ENCODE measurements around the gene DNAJC30. TPM values are rescaled to one million over a fixed set of nuclear protein-coding genes. Genes with fewer than 3 reads are reported as not detected.

DNAJC30 gene
- total and polyA plus RNA-seq, 10 of the 15 experiments (the other 5 are each of a cell fraction or from before 2014, with no cell fraction given) = 2.1 to 19.0 (median 7.9) TPM

DNA sequence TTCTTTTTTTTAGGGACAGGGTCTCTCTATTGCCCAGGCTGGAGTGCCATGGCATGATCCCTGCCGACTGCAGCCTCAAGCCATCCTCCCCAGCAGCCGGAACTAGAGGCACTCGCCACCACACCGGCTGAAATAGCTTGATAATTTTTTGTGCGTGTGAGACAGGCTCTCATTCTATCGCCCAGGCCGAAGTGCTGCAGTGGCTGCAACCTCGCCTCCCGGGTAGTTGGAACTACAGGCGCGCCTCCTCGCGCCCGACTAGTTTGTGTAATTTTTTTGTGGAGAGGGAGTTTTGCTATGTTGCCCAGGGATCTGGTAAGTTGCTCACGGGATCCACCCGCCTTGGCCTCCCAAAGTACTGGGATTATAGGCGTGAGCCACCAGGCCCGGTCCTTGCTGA, 2.1 kb upstream of the DNAJC30 start:
- H3K9me3 ChIP-seq (replicated peaks; ENCODE audit: control insufficient read depth, insufficient read depth, low read length) = no peaks in the 10 kb centered on the region; the same call in 2 of the 3 replicates
- peaks cover 46% of the 10 kb centered on the region for H3K79me2 ChIP-seq (ENCODE audit: control insufficient read depth, insufficient read depth, low read length)
- no peak for FAIRE-seq
- BruUV-seq (replicated peaks) = TSS peak; percentile 46
- no peak overlapping the region for H3K4me3 ChIP-seq
- SMC1A ChIA-PET (ENCODE audit: uncharacterized antibody, unreplicated experiment) = no interaction called here
- H3K36me3 ChIP-seq (ENCODE audit: control insufficient read depth in 2 of 2, insufficient read depth in 2 of 2, low read length in 1 of 2) = peaks cover 4 to 9% of the 10 kb centered on the region in 2 experiments; a peak in 3 of 4 replicates
- H3K9ac ChIP-seq (ENCODE audit: control insufficient read depth, insufficient read depth, low read length) = no peak overlapping the region
- no peak for ATAC-seq
- H4K20me1 ChIP-seq (ENCODE audit: control insufficient read depth, insufficient read depth) = no peaks in the 10 kb centered on the region; the same call in 1 of the 2 replicates
- no peak overlapping the region for H3K27ac ChIP-seq (ENCODE audit: control insufficient read depth, insufficient read depth)
- H3K4me2 ChIP-seq (ENCODE audit: control insufficient read depth, insufficient read depth) = no peak overlapping the region; the same call in 1 of the 2 replicates
- H3K27me3 ChIP-seq (replicated peaks in 1 of 2; ENCODE audit: control insufficient read depth in 2 of 2, insufficient read depth in 2 of 2, low read length in 1 of 2) = no peaks in the 10 kb centered on the region
- no peak overlapping the region for H2AFZ ChIP-seq (ENCODE audit: control insufficient read depth, low read depth, low read length)
- POLR2A ChIA-PET = no interaction called here
- RAD21 ChIA-PET (ENCODE audit: unreplicated experiment) = no interaction called here
- in situ Hi-C loops (cut with MboI) = no loop called here
- peaks cover 18% of the 10 kb centered on the region for H3K4me1 ChIP-seq (ENCODE audit: control insufficient read depth, insufficient read depth, low read length)
- no peak for DNase-seq (ENCODE audit: low read depth, low spot score)
- TF ChIP-seq CEBPB (IDR thresholded peaks at IDR 0.05; ENCODE audit: borderline replicate concordance in 1 of 2, low read depth in 2 of 2, low read length in 2 of 2) (no peak), ESRRA (IDR thresholded peaks at IDR 0.05; ENCODE audit: low read length) (no peak), CHD4 (IDR thresholded peaks at IDR 0.05) (no peak), BHLHE40 (IDR thresholded peaks at IDR 0.05; ENCODE audit: borderline replicate concordance in 1 of 2, low read depth in 2 of 2, low read length in 1 of 2) (no peak), BCL11A (IDR thresholded peaks at IDR 0.05; ENCODE audit: low read depth, low read length) (no peak), ZNF217 (IDR thresholded peaks at IDR 0.05) (no peak), KLF5 (IDR thresholded peaks at IDR 0.05; ENCODE audit: partially characterized antibody) (no peak)
- TF ChIP-seq, protein P1, sequence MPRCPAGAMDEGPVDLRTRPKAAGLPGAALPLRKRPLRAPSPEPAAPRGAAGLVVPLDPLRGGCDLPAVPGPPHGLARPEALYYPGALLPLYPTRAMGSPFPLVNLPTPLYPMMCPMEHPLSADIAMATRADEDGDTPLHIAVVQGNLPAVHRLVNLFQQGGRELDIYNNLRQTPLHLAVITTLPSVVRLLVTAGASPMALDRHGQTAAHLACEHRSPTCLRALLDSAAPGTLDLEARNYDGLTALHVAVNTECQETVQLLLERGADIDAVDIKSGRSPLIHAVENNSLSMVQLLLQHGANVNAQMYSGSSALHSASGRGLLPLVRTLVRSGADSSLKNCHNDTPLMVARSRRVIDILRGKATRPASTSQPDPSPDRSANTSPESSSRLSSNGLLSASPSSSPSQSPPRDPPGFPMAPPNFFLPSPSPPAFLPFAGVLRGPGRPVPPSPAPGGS (IDR thresholded peaks at IDR 0.05; ENCODE audit: borderline replicate concordance, insufficient read depth, low read depth, low read length, poor library complexity, severe bottlenecking) = no peak
- WGBS (ENCODE audit: insufficient coverage, insufficient replicate concordance, low lambda C conversion rate, missing lambda C conversion rate) = 98% methylated on average over 18 of the region's 18 CpGs
- intact Hi-C loops (cut with micrococcal nuclease; ENCODE audit: unreplicated experiment) = loop anchor here (10.0 kb wide), 1 partner anchor 161 kb away; the partner anchor contains the start of gene BAZ1B
- CTCF ChIA-PET = interaction anchor here (0.6 kb wide), 1 partner anchor 31 kb away, joined by 3 read pairs; no protein-coding TSS in a partner anchor
